ENCODE measurements around the gene RNPEPL1.
"Not testable (repeated sequence)": the region's sequence is repeated elsewhere in the genome, so short reads cannot be mapped to it uniquely, and the experiment has no call there.

Gene RNPEPL1

GRCh38 chr2:240567872-240568677 lies at the start of gene RNPEPL1:
Gene RNPEPL1, plus strand, starts transcription at chr2:240568484. Its CDS starts 103 bp downstream, at chr2:240568587.
- no peak for DNase-seq

GRCh38 chr2:240518981-240519380 lies 49.3 kb upstream of the RNPEPL1 start:
- DNase-seq = no peak

- DNase-seq = no peak
Measured at GRCh38 chr2:240519396-240520129, 48.7 kb upstream of the RNPEPL1 start.

- no peak for DNase-seq
Measured at GRCh38 chr2:240520130-240520973, 47.9 kb upstream of the RNPEPL1 start.

GRCh38 chr2:240520974-240521350 lies 47.3 kb upstream of the RNPEPL1 start:
- DNase-seq = no peak

GRCh38 chr2:240521885-240522284 lies 46.4 kb upstream of the RNPEPL1 start:
- not testable (repeated sequence) for DNase-seq

GRCh38 chr2:240522406-240522805 lies 45.9 kb upstream of the RNPEPL1 start:
- no peak for DNase-seq

- DNase-seq = no peak
Measured at GRCh38 chr2:240523451-240524281, 44.6 kb upstream of the RNPEPL1 start.

- peak; percentile 76 for DNase-seq
Measured at GRCh38 chr2:240524963-240525718, 43.1 kb upstream of the RNPEPL1 start.

GRCh38 chr2:240525802-240526201 lies 42.5 kb upstream of the RNPEPL1 start:
- DNase-seq = no peak

GRCh38 chr2:240526521-240526920 lies 41.8 kb upstream of the RNPEPL1 start:
- no peak for DNase-seq

GRCh38 chr2:240527153-240527750 lies 41.0 kb upstream of the RNPEPL1 start:
- DNase-seq = no peak

GRCh38 chr2:240528406-240529040 lies 39.8 kb upstream of the RNPEPL1 start:
- DNase-seq = no peak

- DNase-seq = no peak
Measured at GRCh38 chr2:240529344-240529999, 38.8 kb upstream of the RNPEPL1 start.

GRCh38 chr2:240530181-240530580 lies 38.1 kb upstream of the RNPEPL1 start:
- no peak for DNase-seq

GRCh38 chr2:240531038-240531437 lies 37.2 kb upstream of the RNPEPL1 start:
- no peak for DNase-seq

GRCh38 chr2:240532031-240532775 lies 36.1 kb upstream of the RNPEPL1 start:
- no peak for DNase-seq

GRCh38 chr2:240538031-240538780 lies 30.1 kb upstream of the RNPEPL1 start:
- DNase-seq = no peak

GRCh38 chr2:240539101-240539500 lies 29.2 kb upstream of the RNPEPL1 start:
- not testable (repeated sequence) for DNase-seq
